HG03060 (cell line): ENCODE data around the gene PCDH9.

Experiments
- ATAC-seq: cut with Tn5 transposase; IDR thresholded peaks from one replicate; pipeline ENCODE4 v1.9.1; 2021; ENCODE audit warnings: low read depth, moderate number of reproducible peaks; ENCODE audit not compliant: unreplicated experiment

PCDH9 gene

DNA sequence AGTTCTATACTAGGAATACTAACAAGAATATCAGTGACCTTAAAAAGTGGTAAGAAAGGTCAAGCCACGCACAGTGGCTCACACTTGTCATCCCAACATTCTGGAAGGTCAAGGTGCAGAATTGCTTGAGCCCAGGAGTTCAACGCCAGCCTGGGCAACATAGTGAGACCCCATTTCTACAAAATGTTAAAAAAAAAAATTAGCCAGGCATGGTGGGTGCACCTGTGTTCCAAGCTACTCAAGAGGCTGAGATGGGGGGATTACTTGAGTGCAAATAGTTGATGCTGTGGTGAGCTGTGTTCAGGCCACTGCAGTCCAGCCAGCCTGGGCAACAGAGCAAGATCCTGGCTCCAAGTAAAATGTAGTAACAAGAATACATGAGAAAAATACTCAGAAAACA, 61.8 kb downstream of the PCDH9 start:
- no peak for ATAC-seq

DNA sequence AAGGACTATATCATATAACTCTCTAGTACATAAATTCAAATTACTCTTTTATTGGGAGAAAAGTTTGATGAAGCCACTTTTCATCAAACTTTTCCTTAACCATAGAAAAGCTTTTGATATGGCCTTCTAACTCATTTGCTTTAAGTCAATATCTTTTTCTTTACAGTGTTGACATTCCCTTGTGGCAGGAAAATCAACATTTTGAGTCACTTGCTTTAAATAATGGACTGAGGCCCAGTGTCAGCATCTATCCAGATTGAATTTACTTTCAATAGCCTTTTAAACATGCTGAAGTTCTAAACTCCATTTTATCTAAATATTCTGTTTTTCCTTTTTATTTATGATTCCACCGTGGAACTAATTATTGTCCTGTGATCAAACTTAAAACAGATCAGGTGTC, 62.7 kb downstream of the PCDH9 start:
- no peak for ATAC-seq

- ATAC-seq, result no peak
Observed at GRCh38 chr13:67161176-67161575, 69.0 kb downstream of the PCDH9 start.

GRCh38 chr13:67158903-67159302, 71.2 kb downstream of the PCDH9 start:
- no peak for ATAC-seq

GRCh38 chr13:67156723-67157060, 73.4 kb downstream of the PCDH9 start:
- ATAC-seq, result no peak

DNA sequence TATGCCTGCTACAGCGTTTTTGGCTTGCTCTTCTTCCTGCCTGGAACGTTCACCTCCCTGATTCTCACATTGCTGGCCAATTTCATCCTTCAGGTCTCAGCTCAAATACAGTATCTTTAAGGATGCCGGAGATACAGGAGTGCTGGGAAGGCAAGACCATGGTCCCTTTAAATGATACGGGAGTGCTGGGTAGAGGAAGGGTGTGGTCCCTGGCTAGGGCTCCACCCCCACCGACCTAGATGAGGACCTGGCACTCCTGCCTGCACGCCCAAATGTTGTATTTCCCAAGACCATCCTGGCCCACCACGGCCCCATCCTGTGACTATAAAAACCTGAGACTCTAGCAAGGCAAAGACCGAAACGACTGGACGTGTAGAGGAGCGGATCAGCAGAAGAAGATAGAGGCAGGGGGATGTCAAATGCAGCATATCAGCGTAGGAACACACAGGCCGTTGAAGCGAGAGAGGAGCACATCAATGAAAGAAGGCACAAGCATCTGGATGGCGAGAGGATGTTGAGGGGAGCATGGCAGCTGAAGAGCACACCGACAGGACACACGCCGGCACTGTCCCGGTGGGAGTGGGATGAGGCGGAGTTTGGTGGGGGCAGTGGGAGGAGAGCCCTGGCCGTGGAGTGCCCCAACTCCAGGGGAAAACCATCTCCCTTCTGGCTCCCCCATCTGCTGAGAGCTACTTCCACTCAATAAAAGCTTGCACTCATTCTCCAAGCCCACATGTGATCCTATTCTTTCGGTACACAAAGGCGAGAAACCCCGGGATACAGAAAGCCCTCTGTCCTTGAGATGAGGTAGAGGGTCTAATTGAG, 74.0 kb downstream of the PCDH9 start:
- no peak for ATAC-seq

DNA sequence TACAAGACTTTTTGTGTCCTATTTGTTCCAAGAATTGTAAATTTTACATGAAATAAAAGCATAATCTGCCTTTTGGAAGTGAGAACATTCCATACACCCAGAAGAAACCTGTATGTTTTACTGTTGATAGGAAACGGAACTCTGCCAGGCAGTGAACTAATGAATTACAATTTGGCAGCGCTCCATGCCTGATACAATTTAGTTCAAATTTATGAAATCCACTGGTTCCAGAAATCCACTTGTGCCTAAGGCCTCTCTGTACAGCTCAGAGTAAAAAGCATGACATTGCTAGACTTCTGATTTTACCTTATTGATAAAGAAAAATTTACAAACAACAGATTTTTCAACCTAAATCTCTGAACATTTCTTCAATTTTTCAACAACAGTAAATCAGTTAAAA, 78.1 kb downstream of the PCDH9 start:
- ATAC-seq, result no peak

DNA sequence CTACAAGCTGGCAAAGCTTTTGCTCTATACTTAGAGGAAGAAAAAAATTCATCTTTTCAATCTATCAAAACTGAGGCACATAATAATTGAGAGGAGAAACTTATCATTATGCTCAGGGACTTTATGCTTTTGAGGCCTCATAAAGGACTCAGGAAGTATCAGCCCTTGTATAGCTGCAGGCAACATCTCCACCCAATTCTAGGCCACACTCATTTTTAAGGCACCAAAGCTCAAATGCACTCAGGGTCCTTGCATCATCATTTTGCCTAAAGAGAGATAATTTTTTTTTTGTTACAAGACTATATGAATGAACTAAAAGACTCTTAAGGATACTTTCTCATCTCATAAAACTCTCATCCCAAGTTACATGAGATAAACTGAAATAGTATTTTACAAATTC, 78.5 kb downstream of the PCDH9 start:
- no peak for ATAC-seq

- ATAC-seq, result no peak
Observed at GRCh38 chr13:67150608-67151007, 79.5 kb downstream of the PCDH9 start.

DNA sequence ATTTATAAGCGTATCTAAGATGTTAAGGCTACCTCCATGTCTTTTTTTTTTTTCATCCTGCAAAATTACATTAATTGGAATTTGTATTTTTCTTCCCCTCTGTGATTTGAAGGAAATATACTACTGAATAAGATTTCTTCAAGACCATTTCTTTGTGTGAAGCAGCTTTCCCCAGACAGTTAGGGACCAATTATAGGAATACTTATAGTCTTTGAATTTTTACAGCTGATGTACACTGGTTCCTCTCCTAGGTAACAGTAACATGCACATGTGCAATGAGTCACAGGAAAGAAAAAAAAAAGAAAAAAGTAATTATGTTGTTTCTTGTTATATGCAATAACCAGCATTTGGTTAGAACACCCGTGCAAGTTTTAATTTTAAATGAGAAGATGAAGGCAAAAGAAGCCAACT, 82.0 kb downstream of the PCDH9 start:
- ATAC-seq, result no peak

DNA sequence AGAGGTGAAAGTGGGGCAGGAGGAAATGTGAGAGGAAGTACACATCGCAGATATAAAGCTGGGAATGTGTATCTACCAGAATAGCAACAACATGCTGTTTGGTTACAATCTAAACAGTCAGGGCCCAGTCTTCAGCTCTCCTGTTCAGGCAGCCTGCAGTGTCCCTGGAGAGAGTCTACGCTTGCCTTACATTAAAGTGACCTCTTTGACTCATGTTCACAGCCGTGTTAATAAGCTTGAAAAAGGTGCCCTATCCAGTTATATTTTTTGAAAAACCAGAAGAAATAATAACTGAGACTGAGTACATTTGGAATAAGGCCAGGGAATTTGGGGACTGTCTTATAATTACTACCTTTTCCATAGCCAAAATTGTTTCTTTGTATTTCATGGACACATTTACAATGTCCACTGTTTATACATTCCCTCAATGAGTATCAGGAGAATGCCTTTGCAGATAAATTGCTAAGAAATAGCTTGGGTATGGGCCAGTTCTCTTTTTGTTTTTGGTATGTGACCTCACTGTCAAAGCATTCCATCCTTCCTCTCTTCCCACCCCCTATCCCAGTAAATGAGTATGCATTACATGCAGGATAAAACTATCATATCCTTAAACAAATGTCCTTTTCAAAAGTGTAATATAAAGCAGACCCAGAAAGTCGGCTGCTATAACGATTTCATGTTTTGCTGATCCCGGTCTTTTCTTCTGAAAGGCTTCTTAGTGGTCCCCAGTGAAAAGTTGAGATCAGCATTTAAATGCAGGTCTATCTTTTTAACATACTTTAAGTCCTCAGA, 82.6 kb downstream of the PCDH9 start:
- no peak for ATAC-seq

GRCh38 chr13:67146523-67147130, 83.5 kb downstream of the PCDH9 start:
- ATAC-seq, result no peak

DNA sequence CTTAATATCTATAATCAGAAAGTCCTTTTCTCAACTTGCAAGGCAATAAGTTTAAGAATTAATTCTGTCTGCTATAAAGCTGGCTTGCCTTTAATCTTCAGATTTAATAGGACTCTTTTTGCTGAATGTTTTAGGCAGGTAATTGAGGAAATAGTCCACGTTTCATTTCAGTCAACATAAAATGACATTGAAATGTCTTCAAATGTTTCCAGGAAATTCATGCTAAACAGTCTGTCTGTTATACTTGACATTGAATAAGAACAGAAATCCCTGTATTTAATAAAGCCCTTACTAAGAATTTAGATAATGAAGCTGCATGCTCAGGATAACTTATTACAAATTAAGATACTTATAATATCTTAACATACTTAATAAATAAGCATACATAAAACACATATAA, 84.2 kb downstream of the PCDH9 start:
- ATAC-seq, result no peak

- no peak for ATAC-seq
Observed at GRCh38 chr13:67143544-67144115, 86.5 kb downstream of the PCDH9 start.

- ATAC-seq, result no peak
Observed at GRCh38 chr13:67140006-67140405, 90.1 kb downstream of the PCDH9 start.

DNA sequence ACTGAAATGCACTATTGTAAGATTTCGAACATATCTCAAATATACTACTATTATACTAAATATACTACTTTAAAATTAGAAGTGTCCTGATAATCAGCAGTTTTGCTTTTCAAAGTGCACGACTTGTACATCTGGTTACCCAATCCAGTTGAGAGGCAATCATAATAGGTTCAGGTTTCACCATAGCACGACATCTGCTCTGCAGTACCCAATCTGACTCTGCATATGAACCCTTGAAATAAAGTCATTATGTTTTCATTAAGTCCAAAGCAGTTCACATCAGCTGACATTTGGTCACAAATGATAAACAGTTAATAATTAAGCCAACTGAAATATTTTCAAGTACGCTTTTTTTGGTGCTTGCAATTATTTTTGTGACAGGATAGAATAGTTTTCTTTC, 90.6 kb downstream of the PCDH9 start:
- no peak for ATAC-seq

GRCh38 chr13:67138970-67139369, 91.2 kb downstream of the PCDH9 start:
- ATAC-seq, result no peak

DNA sequence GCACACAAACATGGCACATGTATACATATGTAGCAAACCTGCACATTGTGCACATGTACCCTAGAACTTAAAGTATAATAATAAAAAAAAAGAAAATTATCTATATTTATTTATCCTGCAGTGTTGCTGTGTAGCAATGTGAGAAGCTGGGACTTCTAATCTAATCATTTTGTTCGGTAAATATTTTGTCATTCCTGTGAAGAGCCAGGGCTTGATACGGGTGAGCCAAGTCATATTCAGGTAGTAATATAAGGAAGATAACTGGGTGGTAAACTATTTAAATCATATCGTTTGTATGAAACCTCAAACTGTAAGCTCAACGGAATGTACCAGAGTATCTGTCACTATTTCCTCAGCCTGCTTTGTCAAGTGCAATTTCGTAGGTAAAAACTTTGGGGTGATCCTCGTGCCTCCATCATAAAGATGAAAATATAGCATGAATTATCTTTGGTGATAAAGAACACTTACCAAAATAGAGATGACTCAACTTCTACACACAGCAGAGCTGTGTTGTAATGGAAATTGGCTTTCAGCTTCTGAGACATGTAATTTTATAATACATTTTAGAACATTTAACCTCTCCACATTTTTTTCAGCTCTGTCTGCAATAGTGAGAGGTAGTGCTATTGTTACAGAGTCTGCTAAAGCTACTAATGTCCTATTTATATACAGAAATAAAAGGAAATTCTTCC, 92.9 kb downstream of the PCDH9 start:
- no peak for ATAC-seq

- ATAC-seq, result no peak
Observed at GRCh38 chr13:67136157-67136556, 94.0 kb downstream of the PCDH9 start.

- ATAC-seq, result no peak
Observed at GRCh38 chr13:67135356-67135755, 94.8 kb downstream of the PCDH9 start.
